GM12801 (cell line): ENCODE measurements around the gene NDUFB10.

Source experiments
- TF ChIP-seq, protein P1 (sequence below): IDR thresholded peaks from one replicate; pipeline ENCODE4 v1.5.1; 2011; ENCODE audit warnings: control low read depth; ENCODE audit not compliant: insufficient read length; ENCODE audit errors: extremely low read depth

Gene NDUFB10

DNA sequence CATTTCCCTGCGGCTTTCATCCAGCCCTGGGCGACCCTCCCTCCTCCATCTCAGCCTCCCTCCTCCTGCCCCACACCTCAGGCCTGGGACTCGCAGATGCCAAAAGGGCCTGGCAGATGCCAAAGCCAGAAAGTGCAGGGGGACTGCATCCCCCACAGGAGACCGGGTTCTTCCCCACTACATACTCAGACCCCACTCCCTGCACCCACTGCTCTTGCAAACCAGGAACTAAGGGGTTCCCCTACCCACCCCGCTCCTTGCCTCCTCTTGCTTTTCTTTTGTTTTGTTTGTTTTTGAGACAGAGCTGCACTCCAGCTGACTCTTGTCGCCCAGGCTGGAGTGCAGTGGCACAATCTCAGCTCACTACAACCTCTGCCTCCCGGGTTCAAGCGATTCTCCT, 44.4 kb upstream of the NDUFB10 start:
- TF ChIP-seq, protein P1, sequence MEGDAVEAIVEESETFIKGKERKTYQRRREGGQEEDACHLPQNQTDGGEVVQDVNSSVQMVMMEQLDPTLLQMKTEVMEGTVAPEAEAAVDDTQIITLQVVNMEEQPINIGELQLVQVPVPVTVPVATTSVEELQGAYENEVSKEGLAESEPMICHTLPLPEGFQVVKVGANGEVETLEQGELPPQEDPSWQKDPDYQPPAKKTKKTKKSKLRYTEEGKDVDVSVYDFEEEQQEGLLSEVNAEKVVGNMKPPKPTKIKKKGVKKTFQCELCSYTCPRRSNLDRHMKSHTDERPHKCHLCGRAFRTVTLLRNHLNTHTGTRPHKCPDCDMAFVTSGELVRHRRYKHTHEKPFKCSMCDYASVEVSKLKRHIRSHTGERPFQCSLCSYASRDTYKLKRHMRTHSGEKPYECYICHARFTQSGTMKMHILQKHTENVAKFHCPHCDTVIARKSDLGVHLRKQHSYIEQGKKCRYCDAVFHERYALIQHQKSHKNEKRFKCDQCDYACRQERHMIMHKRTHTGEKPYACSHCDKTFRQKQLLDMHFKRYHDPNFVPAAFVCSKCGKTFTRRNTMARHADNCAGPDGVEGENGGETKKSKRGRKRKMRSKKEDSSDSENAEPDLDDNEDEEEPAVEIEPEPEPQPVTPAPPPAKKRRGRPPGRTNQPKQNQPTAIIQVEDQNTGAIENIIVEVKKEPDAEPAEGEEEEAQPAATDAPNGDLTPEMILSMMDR, result no peak

DNA sequence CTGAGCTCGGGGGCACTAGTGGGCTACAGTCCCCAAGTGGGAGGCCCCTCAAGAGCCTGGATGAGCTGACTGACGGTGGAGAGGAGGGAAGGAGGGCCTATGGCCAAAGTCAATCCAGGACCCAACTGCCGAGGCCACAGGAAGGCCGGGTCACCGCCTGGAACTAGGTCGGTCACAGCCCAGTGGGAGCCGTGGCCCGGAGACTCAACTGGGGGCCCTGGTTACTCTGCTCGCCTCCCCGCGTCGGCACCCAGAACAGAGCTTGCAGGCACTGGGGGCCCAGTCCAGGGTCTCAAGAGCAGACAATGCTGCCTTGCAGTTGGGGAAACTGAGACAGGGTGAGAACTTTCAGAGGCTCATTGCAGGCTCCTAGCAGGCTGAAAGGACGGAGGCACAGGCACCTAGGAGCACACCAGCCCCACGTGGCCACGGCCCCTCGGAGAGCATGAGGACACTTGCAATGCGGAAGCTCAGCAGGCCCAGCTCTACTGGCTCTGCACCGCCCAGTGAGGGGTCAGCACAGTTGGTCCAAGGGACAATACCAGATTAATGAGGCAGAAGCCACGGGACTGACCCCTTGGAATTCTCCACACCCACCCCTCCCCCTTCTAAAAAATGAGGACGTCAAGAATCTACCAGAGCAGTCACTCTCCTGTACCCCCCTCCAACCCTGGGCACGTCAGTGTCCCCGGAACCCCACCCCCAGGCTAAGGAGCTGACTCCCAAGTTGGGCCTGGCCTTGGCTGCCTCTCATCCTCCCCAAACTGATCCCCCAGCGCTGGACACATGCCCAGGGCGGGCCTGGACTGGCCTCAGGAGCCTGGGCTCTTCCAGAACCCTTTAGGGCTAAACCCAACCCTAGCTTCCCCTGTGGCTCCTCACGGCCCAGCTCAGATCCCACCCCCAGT, 43.4 kb upstream of the NDUFB10 start:
- TF ChIP-seq, protein P1, result no peak

DNA sequence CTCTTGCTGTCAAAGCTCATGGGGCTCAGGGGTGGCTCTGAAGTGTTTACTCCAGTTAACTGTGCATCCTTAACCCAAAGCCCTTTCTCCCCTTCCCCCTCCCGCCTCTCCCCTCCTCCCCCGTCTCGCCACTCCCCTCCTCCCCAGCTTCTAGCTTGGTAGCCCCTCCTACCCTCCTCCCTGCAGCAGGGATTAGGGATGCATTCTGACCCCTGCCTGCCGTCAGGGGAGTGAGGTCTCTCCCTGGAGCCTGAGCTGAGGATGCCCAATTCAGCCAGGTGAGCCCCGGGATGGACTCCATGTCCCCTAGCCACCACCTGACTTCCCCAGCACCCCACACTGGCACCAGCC, 42.7 kb upstream of the NDUFB10 start:
- TF ChIP-seq, protein P1, result no peak

DNA sequence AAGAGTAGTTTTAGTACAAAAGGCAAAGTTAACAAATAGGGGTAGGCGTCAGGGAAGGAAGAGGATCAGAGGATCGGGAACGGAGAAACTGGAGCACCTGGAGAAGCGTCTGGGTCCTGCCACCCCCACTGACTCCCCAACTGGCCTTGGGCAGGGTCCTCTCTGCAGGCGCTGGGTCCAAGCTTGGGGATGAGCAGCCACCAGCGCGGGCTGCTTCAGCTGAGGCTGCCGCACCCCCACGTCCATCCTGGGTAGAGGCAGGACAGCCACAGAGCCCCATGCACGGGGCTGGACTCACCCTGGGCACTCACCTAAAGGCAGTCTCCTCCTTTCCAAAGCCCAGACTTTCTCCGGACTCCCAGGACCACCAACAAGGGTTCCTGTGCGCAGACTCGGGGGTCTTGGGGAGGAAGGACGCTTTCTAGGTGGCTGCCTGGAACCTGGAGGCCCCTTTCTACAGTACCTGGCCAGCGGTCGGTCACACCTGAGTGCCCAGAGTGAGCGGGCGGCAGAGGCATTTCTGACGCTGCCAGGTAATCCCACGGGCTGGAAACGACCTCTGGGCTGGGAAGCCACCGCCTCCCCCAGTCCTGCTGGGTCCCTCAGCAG, 42.2 kb upstream of the NDUFB10 start:
- TF ChIP-seq, protein P1, result no peak

DNA sequence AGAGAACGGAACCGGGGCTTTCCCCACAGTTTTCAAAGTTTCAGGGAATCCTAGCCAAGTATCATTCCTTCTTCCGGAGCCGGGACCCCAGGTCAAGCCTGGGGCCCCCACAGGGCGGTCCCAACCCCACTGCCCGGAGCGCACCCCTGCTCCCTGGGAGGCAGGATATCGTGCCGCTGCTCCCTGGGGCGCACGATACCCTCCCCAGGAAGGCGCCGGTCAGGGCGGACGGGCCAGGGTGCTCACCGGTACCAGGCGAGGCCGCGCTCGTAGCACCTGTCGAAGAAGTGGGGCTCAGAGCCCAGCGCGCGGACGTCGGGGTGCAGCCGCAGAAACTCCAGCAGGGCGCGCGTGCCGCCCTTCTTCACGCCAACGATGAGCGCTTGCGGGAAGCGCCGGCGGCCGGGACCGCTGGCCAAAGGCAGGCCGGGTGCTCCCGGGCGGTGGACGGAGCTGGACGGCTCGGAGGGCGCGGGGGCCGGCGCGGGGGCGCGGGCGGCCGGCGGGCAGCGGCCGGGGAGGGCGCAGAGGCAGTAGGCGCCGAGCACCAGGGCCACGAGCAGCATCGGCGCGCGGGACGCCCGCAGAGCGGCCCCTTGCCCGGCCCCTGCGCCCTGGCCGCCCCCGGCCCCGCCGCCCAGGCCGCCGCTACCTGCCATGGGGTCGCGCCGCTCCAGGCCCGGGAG, 41.5 kb upstream of the NDUFB10 start:
- TF ChIP-seq, protein P1, result no peak

DNA sequence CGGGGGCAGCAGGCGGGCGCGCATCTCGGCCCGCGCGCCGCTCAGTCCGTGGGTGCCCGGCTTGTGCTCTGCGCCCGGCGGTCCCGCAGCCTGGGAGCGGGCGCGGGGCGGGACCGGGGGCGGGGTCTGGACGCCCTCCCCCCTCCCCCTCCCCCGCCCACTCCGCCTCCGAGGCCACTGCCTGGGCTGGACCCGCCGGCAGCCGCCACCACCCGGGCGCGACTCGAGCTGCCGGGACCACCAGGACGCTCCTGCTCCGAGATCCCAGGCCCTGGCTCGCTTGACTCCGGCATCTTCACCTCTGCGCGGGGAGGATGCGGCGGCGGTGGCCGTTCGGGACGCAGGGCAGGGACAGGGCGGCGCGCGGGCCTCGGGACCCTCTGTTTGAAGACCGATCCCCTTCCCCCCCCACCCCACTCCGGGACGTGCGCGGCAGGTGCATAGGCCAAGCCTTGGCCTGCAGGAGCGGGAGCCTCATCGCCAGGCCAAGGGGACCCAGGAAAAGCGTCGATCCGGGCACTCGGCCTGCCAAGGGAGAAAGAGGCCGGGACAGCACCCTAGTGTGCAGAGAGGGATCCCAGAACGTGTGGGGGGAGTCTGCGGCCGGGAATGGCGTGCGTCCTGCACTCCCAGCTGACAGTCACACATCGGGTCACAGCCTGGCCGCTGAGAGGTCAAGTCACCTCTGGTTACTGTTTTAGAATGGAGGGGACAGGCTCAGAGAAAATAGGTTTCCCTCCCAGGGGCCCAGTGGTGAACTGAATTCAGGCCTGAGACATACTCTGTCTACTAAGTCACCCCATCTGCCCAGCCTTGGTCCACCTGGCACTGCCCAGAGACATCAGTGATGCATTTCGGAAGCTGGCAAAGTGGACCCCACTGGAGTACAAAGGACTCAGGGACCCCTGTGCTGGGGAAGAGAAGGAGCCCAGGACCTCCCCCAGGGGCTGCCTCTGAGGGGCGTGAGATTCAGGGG, 40.7 kb upstream of the NDUFB10 start, which contains the start of gene HS3ST6:
TSS of gene HS3ST6 (minus strand) at position 65 of the 976 bp plus-strand sequence. CDS start 92 bp downstream, outside the sequence.
- TF ChIP-seq, protein P1, result no peak
